ENCODE data around the gene SCUBE1.

Gene SCUBE1

DNA sequence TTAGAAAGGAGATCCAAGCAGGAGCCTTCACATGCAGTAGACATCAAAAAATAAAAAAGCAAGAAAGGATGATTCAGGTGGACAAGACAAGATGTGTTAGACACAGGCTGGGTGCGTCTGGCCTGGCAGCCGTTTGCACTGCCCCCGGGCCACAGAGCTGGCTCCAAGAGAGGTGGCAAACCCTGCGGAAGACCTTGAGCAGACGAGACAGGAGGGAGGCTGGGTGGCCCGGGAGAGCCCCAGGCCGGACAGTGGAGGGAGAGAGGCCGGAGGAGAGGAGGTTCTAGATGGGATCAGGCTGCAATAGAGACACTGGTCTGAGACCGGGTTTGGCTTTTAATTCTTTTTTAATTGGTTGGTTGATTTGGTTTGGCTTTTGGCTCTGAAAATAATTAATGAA lies 86.6 kb downstream of the SCUBE1 start:
- no peak for TF ChIP-seq PPARA (CRISPR knock-in tag; IDR thresholded peaks at IDR 0.05; ENCODE audit: borderline replicate concordance)
- no peak for TF ChIP-seq BACH2 (CRISPR knock-in tag; IDR thresholded peaks at IDR 0.05; ENCODE audit: borderline replicate concordance)
- no peak for TF ChIP-seq ZFP3 (CRISPR knock-in tag; IDR thresholded peaks at IDR 0.05)
- no peak for TF ChIP-seq TCF4 (CRISPR knock-in tag; IDR thresholded peaks at IDR 0.05; ENCODE audit: borderline replicate concordance)
- no peak for TF ChIP-seq CREB5 (CRISPR knock-in tag; IDR thresholded peaks at IDR 0.05; ENCODE audit: low read depth)
- no peak for TF ChIP-seq TSHZ2 (CRISPR knock-in tag; IDR thresholded peaks at IDR 0.05)
- no peak for TF ChIP-seq CSDC2 (CRISPR knock-in tag; IDR thresholded peaks at IDR 0.05)
- no peak for TF ChIP-seq ZNF70 (CRISPR knock-in tag; IDR thresholded peaks at IDR 0.05)
- TF ChIP-seq, protein P1, sequence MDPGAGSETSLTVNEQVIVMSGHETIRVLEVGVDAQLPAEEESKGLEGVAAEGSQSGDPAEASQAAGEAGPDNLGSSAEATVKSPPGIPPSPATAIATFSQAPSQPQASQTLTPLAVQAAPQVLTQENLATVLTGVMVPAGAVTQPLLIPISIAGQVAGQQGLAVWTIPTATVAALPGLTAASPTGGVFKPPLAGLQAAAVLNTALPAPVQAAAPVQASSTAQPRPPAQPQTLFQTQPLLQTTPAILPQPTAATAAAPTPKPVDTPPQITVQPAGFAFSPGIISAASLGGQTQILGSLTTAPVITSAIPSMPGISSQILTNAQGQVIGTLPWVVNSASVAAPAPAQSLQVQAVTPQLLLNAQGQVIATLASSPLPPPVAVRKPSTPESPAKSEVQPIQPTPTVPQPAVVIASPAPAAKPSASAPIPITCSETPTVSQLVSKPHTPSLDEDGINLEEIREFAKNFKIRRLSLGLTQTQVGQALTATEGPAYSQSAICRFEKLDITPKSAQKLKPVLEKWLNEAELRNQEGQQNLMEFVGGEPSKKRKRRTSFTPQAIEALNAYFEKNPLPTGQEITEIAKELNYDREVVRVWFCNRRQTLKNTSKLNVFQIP (CRISPR knock-in tag; IDR thresholded peaks at IDR 0.05; ENCODE audit: borderline replicate concordance, low read depth) = no peak
- ATAC-seq = no peak

GRCh38 chr22:43255299-43255698 lies 87.9 kb downstream of the SCUBE1 start:
- TF ChIP-seq ESRRG (CRISPR knock-in tag; IDR thresholded peaks at IDR 0.05) (no peak), ZNF8 (CRISPR knock-in tag; IDR thresholded peaks at IDR 0.05) (no peak), ISL1 (CRISPR knock-in tag; IDR thresholded peaks at IDR 0.05) (no peak), ZC3H10 (CRISPR knock-in tag; IDR thresholded peaks at IDR 0.05) (no peak), RARB (CRISPR knock-in tag; IDR thresholded peaks at IDR 0.05) (no peak), BACH2 (CRISPR knock-in tag; IDR thresholded peaks at IDR 0.05; ENCODE audit: borderline replicate concordance) (no peak)
- ATAC-seq = no peak

DNA sequence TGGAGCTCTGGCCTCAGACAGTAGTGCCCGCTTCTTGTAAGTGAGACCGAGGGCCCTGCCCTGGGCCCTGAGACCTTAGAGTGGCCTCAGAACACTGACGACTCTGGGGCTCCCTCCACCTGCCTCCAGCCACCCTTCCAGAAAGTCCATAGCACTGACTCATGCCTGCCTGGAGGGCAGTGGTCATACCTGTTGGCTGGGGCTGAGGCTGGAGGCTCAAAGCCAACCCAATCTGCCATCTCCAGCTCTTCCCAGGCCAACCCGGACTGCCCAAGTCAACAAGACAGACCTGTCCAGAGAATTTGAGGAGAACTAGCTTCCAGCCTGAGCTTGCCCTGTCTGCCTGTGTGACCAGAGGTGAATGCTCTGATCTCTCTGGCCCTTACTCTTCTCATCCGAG lies 89.3 kb downstream of the SCUBE1 start:
- ATAC-seq = no peak
- TF ChIP-seq CSRNP3 (CRISPR knock-in tag; IDR thresholded peaks at IDR 0.05) (no peak), PPARA (CRISPR knock-in tag; IDR thresholded peaks at IDR 0.05; ENCODE audit: borderline replicate concordance) (no peak), ARNTL (CRISPR knock-in tag; IDR thresholded peaks at IDR 0.05; ENCODE audit: borderline replicate concordance, low read depth) (no peak), SNAI2 (CRISPR knock-in tag; IDR thresholded peaks at IDR 0.05) (no peak)
- TF ChIP-seq, protein P1 (CRISPR knock-in tag; IDR thresholded peaks at IDR 0.05; ENCODE audit: borderline replicate concordance, low read depth) = no peak

DNA sequence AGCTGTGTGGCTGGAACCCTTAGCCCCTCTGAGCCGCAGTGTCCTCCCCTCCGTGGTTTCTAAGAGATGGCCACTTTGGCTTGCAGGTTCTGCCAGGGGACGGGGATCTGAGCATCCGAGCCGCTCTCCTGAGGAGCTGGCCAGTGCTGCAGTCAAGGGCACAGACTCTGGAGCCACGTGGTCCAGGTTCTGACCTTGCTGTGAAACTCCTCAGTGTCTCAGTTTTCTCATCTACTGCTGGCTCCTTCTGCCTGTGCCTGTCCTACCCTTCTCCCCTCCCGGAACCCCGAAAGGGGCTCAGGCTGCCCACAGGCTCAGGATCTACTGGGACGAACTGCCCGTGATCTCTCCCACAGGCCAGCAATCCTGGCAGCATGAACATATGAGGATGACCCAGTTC lies 90.9 kb downstream of the SCUBE1 start:
- no peak for ATAC-seq
- TF ChIP-seq RARB (CRISPR knock-in tag; IDR thresholded peaks at IDR 0.05) = no peak
- no peak for TF ChIP-seq ZNF565 (CRISPR knock-in tag; conservative IDR thresholded peaks at IDR 0.05; ENCODE audit: low read depth)
- TF ChIP-seq BACH2 (CRISPR knock-in tag; IDR thresholded peaks at IDR 0.05; ENCODE audit: borderline replicate concordance) = no peak
- no peak for TF ChIP-seq OSR1 (CRISPR knock-in tag; IDR thresholded peaks at IDR 0.05)
- TF ChIP-seq, protein P1 (CRISPR knock-in tag; IDR thresholded peaks at IDR 0.05; ENCODE audit: borderline replicate concordance, low read depth) = no peak
- no peak for TF ChIP-seq SNAI2 (CRISPR knock-in tag; IDR thresholded peaks at IDR 0.05)
- TF ChIP-seq ESRRG (CRISPR knock-in tag; IDR thresholded peaks at IDR 0.05) = no peak
- TF ChIP-seq TOX (CRISPR knock-in tag; IDR thresholded peaks at IDR 0.05; ENCODE audit: borderline replicate concordance) = no peak
- TF ChIP-seq CSDC2 (CRISPR knock-in tag; IDR thresholded peaks at IDR 0.05) = no peak
- no peak for TF ChIP-seq ZFP30 (CRISPR knock-in tag; IDR thresholded peaks at IDR 0.05)
- no peak for TF ChIP-seq CREB5 (CRISPR knock-in tag; IDR thresholded peaks at IDR 0.05; ENCODE audit: low read depth)
- no peak for TF ChIP-seq ZNF8 (CRISPR knock-in tag; IDR thresholded peaks at IDR 0.05)
- no peak for TF ChIP-seq ZFP3 (CRISPR knock-in tag; IDR thresholded peaks at IDR 0.05)
- TF ChIP-seq, protein P2, sequence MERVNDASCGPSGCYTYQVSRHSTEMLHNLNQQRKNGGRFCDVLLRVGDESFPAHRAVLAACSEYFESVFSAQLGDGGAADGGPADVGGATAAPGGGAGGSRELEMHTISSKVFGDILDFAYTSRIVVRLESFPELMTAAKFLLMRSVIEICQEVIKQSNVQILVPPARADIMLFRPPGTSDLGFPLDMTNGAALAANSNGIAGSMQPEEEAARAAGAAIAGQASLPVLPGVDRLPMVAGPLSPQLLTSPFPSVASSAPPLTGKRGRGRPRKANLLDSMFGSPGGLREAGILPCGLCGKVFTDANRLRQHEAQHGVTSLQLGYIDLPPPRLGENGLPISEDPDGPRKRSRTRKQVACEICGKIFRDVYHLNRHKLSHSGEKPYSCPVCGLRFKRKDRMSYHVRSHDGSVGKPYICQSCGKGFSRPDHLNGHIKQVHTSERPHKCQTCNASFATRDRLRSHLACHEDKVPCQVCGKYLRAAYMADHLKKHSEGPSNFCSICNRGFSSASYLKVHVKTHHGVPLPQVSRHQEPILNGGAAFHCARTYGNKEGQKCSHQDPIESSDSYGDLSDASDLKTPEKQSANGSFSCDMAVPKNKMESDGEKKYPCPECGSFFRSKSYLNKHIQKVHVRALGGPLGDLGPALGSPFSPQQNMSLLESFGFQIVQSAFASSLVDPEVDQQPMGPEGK (CRISPR knock-in tag; IDR thresholded peaks at IDR 0.05; ENCODE audit: borderline replicate concordance) = no peak

Data from SK-N-SH treated with all-trans-retinoic acid at 6 μM for 48 hours (cell line).